SJSA1 (cell line): Measurements from ENCODE around the gene HOXB7. TPM values are rescaled to one million over a fixed set of nuclear protein-coding genes. Genes with fewer than 3 reads are reported as not detected.

Experiments used
- DNase-seq, 2 experiments: peaks; one replicate each; pipeline ENCODE4 v3.0.0-alpha.2; 2015 to 2020; ENCODE audit warnings: low spot score in 2 of 2, low read depth in 1 of 2
- H3K27ac ChIP-seq: fragments of 250-450 bp; sonication (Bioruptor Pico); 2 replicates; pipeline ENCODE4 v1.5.1; 2020; ENCODE audit warnings: mild to moderate bottlenecking, moderate library complexity
- H3K27me3 ChIP-seq: fragments of 250-450 bp; sonication (Bioruptor Pico); replicated peaks from 2 replicates; pipeline ENCODE4 v1.5.1; 2020; ENCODE audit warnings: mild to moderate bottlenecking, moderate library complexity
- H3K36me3 ChIP-seq: fragments of 250-450 bp; sonication (Bioruptor Pico); 2 replicates; pipeline ENCODE4 v1.5.1; 2020; ENCODE audit warnings: mild to moderate bottlenecking
- H3K4me1 ChIP-seq: fragments of 250-450 bp; sonication (Bioruptor Pico); replicated peaks from 2 replicates; pipeline ENCODE4 v1.6.1; 2021; ENCODE audit warnings: mild to moderate bottlenecking
- H3K4me3 ChIP-seq: fragments of 250-450 bp; sonication (Bioruptor Pico); 2 replicates; pipeline ENCODE4 v1.5.1; 2020; ENCODE audit warnings: mild to moderate bottlenecking
- H3K9me3 ChIP-seq: fragments of 250-450 bp; sonication (Bioruptor Pico); replicated peaks from 2 replicates; pipeline ENCODE4 v1.5.1; 2020; ENCODE audit warnings: mild to moderate bottlenecking
- total RNA-seq: library from RNA; depleted of rRNA; stranded (reverse); fragments of >200 nt; shearing (Covaris generic); gene quantifications from 2 replicates; pipeline ENCODE4 v1.2.3, GENCODE V29; 2014

HOXB7 gene
- total RNA-seq, 1 experiment from 2014 or later, result 23.0 TPM

DNA sequence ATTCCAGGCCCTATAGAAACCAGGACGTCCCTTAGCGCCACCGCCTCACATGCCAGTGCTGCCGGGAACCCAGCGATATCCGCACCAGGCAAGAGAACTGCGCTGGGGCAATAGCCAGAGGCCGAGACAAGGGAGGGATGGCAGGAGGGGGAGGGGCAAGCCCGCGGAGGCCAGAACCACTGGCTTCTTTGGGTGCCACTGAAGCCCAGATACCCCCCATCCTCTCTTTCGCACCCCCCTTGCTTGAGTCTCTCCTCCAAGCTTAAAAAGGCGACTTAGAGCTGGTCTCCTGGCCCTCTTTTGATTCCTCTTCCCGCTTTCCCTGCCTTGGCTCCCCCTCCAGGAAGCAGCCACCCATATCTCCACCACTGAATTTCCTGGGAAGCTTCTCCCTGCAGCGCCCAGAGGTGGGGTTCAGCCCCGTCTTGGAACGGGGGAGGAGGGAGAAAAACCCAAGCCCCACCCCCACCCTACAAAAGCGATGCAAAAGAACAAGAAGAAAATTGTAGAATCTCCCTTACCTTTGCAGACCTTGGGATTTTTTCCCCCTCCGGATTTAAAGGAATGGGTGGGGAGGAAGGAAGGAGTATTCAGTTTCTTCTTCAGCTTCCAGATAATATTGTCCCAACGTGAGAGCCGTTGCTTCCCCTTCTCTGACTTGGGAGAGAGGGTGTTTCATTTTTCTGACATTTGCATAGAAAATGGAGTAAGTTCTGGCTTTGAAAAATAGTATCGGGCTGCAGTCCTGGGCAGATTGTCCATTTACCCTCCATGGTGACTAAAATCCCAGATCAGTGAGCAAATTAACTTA, 6.7 kb downstream of the HOXB7 start:
- Histone ChIP-seq H3K27me3 (peaks cover 15% of the 10 kb centered on the region), H3K36me3 (peaks cover 7% of the 10 kb centered on the region), H3K4me1 (peaks cover 14% of the 10 kb centered on the region), H3K27ac (peak overlapping the region; percentile 25; the same call in 1 of the 2 replicates), H3K4me3 (peak overlapping the region; percentile 43), H3K9me3 (no peaks in the 10 kb centered on the region)
- DNase-seq, result peak in 1 of 2 experiments; percentile 73

DNA sequence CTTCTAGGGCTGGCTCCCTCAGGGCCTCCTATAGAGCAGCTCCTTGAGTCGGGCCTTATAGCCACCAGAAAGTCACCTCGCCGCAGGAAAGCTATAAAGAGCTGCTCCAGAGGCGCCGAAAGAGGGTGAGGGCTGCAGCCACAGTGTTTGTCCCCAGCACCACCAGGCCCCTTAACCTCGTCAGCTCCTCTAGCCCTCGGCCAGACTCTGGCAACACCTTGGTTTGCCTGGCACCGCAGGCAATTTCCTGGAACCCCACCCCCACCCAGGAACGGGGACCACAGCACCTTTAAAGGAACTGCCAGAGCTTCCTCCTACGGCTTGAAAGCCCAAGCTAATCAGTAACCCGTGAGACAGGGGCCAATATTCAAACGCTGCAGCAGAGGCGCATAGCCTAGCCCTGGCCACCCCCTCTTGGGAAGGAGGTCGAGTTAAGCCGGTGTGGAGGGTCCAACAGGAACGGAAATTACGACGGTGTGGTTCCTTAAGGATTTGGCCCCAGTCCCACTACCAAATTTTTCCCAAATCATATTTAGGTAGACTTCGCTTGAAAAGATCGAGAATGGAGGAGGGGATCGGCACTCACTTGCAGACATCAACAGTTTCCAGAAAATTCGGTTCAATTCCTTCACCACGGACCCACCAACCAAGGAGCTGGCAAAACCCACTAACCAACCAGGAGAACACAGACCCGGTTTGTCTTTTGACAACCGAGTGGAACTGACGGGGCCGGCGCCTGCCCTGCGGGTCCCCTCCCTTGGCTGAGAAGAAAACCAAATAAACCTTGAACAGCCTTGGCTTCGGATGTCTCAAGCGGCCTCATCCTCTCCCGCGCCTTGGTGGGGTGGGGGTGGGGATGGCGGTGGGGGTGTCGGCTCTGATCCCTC, 9.0 kb downstream of the HOXB7 start:
- Histone ChIP-seq H3K4me1 (peaks cover 29% of the 10 kb centered on the region), H3K27ac (no peak overlapping the region), H3K36me3 (0 out of 2 replicates have a peak, but pooled peaks cover 3% of the 10 kb centered on the region), H3K27me3 (peaks cover 22% of the 10 kb centered on the region), H3K4me3 (no peak overlapping the region), H3K9me3 (no peaks in the 10 kb centered on the region)
- no peak for DNase-seq

GRCh38 chr17:48601207-48601538, 9.6 kb downstream of the HOXB7 start:
- H3K4me1 ChIP-seq, result peaks cover 29% of the 10 kb centered on the region
- no peak overlapping the region for H3K27ac ChIP-seq
- peaks cover 22% of the 10 kb centered on the region for H3K27me3 ChIP-seq
- no peak for DNase-seq
- H3K9me3 ChIP-seq, result no peaks in the 10 kb centered on the region
- no peak overlapping the region for H3K4me3 ChIP-seq
- H3K36me3 ChIP-seq, result peaks cover 5% of the 10 kb centered on the region

GRCh38 chr17:48600244-48601098, 10.3 kb downstream of the HOXB7 start:
- DNase-seq, result no peak
- Histone ChIP-seq H3K36me3 (peaks cover 8% of the 10 kb centered on the region), H3K4me3 (no peak overlapping the region), H3K4me1 (peaks cover 29% of the 10 kb centered on the region), H3K27me3 (peaks cover 22% of the 10 kb centered on the region), H3K9me3 (no peaks in the 10 kb centered on the region), H3K27ac (no peak overlapping the region)

- H3K4me3 ChIP-seq, result no peak overlapping the region
- H3K9me3 ChIP-seq, result no peaks in the 10 kb centered on the region
- H3K27ac ChIP-seq, result no peak overlapping the region
- H3K4me1 ChIP-seq, result peaks cover 25% of the 10 kb centered on the region
- peaks cover 22% of the 10 kb centered on the region for H3K27me3 ChIP-seq
- peaks cover 8% of the 10 kb centered on the region for H3K36me3 ChIP-seq
- no peak for DNase-seq
Measured at GRCh38 chr17:48599354-48599753, 11.5 kb downstream of the HOXB7 start.

DNA sequence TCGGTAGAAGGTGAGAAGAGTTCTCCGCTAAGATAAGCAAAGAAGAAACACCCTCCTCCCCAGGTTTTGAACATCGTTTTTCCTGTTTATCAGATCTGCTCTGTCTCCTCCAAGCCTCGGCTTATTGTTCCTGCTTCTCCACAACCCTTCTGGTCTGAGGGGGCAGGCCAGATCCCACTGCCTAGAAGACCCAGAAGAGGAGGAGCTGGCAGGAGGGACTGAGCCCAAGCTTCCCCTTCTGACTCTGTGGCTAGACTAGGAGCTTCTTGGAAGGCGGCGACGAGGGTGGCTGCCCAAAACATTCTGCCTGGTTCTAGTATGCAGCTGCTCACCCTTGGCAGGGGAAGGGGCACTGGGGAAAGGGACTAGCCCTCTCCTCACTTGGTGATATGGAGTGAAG, 12.1 kb downstream of the HOXB7 start:
- H3K4me3 ChIP-seq, result no peak overlapping the region
- H3K27me3 ChIP-seq, result peaks cover 17% of the 10 kb centered on the region
- H3K9me3 ChIP-seq, result no peaks in the 10 kb centered on the region
- no peak overlapping the region for H3K27ac ChIP-seq
- DNase-seq, result no peak
- H3K4me1 ChIP-seq, result peaks cover 29% of the 10 kb centered on the region
- H3K36me3 ChIP-seq, result peaks cover 8% of the 10 kb centered on the region

GRCh38 chr17:48597778-48598631, 12.8 kb downstream of the HOXB7 start:
- DNase-seq, result peak in 1 of 2 experiments; percentile 75
- Histone ChIP-seq H3K4me3 (peak overlapping the region; percentile 48), H3K9me3 (no peaks in the 10 kb centered on the region), H3K27me3 (peaks cover 13% of the 10 kb centered on the region), H3K4me1 (peaks cover 32% of the 10 kb centered on the region), H3K27ac (no peak overlapping the region), H3K36me3 (peaks cover 11% of the 10 kb centered on the region)

GRCh38 chr17:48597528-48597777, 13.4 kb downstream of the HOXB7 start:
- no peak for DNase-seq
- Histone ChIP-seq H3K36me3 (peaks cover 11% of the 10 kb centered on the region), H3K27ac (no peak overlapping the region), H3K4me1 (peaks cover 28% of the 10 kb centered on the region), H3K27me3 (peaks cover 9% of the 10 kb centered on the region), H3K4me3 (peak overlapping the region; percentile 48), H3K9me3 (no peaks in the 10 kb centered on the region)

GRCh38 chr17:48596735-48597527, 13.9 kb downstream of the HOXB7 start:
- no peak for DNase-seq
- Histone ChIP-seq H3K4me3 (peak overlapping the region; percentile 48), H3K27me3 (peaks cover 7% of the 10 kb centered on the region), H3K36me3 (peaks cover 11% of the 10 kb centered on the region), H3K27ac (no peak overlapping the region), H3K9me3 (no peaks in the 10 kb centered on the region), H3K4me1 (peaks cover 26% of the 10 kb centered on the region)

DNA sequence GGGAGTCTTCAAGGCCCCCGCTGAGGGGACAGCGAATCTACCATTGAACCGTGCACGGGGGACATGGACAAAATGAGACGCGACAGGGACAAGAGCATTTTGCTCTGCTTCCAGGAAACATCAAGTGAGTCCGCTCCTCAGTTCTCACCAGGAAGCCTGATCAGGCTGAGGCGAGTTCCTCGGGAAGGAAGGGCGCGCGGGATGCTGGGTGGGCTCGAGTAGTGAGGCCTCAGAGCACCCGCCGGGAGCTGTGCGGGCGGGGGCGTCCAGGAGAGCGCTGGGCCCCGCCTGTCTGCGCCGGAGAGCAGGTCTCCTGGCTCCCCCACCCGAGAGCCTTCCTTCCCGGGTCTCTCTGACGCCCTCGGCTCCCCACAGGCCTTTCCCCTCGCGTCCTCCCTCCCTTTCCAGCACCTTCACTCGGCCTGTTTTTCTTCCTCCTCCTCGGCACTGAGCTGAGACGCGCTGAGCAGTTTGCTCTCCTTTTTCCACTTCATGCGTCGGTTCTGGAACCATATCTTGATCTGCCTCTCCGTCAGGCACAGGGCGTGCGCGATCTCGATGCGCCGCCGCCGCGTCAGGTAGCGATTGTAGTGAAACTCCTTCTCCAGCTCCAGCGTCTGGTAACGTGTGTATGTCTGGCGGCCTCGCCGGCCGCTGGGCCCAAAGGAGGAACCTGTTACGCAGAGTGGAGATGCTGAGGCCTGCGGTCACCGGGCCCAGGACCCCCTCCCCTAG, 14.7 kb downstream of the HOXB7 start:
- no peak for DNase-seq
- peaks cover 11% of the 10 kb centered on the region for H3K36me3 ChIP-seq
- H3K9me3 ChIP-seq, result no peaks in the 10 kb centered on the region
- no peak overlapping the region for H3K27ac ChIP-seq
- H3K27me3 ChIP-seq, result peaks cover 7% of the 10 kb centered on the region
- H3K4me1 ChIP-seq, result peaks cover 26% of the 10 kb centered on the region
- H3K4me3 ChIP-seq, result no peak overlapping the region

- no peak overlapping the region for H3K27ac ChIP-seq
- H3K4me1 ChIP-seq, result peaks cover 26% of the 10 kb centered on the region
- H3K27me3 ChIP-seq, result peaks cover 7% of the 10 kb centered on the region
- H3K4me3 ChIP-seq, result no peak overlapping the region
- no peak for DNase-seq
- peaks cover 11% of the 10 kb centered on the region for H3K36me3 ChIP-seq
- no peaks in the 10 kb centered on the region for H3K9me3 ChIP-seq
Measured at GRCh38 chr17:48595278-48595999, 15.4 kb downstream of the HOXB7 start.
